SU-DHL-6 (cell line): Measurements from ENCODE around the gene AGBL4.

Experiments
- H2AFZ ChIP-seq: fragments of 200-600 bp; sonication (generic); 2 replicates; pipeline ENCODE4 v1.6.1; 2014; ENCODE audit warnings: low read depth, mild to moderate bottlenecking, moderate library complexity, mixed read lengths, antibody characterized with exemption, low read length; ENCODE audit not compliant: severe bottlenecking
- H3F3A ChIP-seq: fragments of 200-600 bp; shearing (Covaris generic); 2 replicates; pipeline ENCODE4 v1.6.0; 2016; ENCODE audit warnings: antibody characterized with exemption, mild to moderate bottlenecking; ENCODE audit not compliant: insufficient read depth
- H3K27ac ChIP-seq: fragments of 200-600 bp; sonication (generic); 2 replicates; pipeline ENCODE4 v1.5.1; 2016; ENCODE audit warnings: low read depth, mild to moderate bottlenecking, low read length, moderate library complexity, mixed read lengths
- H3K27me3 ChIP-seq: fragments of 200-600 bp; sonication (generic), shearing (Covaris generic); 2 replicates; pipeline ENCODE4 v1.6.0; 2014; ENCODE audit warnings: mild to moderate bottlenecking, low read length
- H3K36me3 ChIP-seq: fragments of 200-600 bp; sonication (generic); 2 replicates; pipeline ENCODE4 v1.6.1; 2014; ENCODE audit warnings: mild to moderate bottlenecking, low read length, mixed read lengths
- H3K4me2 ChIP-seq: fragments of 300-600, 200-600 bp; shearing (Covaris generic), sonication (generic); 2 replicates; pipeline ENCODE4 v1.6.0; 2014; ENCODE audit warnings: low read length, low read depth, mild to moderate bottlenecking; ENCODE audit not compliant: poor library complexity, severe bottlenecking
- H3K4me3 ChIP-seq: fragments of 200-600 bp; sonication (generic); 2 replicates; pipeline ENCODE4 v1.5.1; 2014; ENCODE audit warnings: antibody characterized with exemption, low read length, mild to moderate bottlenecking, mixed read lengths; ENCODE audit not compliant: insufficient read depth, poor library complexity, severe bottlenecking
- H3K79me2 ChIP-seq: fragments of 200-600 bp; sonication (generic); 2 replicates; pipeline ENCODE4 v1.6.1; 2014; ENCODE audit warnings: mild to moderate bottlenecking, low read length, moderate library complexity; ENCODE audit not compliant: insufficient read depth
- H3K9ac ChIP-seq: fragments of 200-600 bp; sonication (generic); 2 replicates; pipeline ENCODE4 v1.7.0; 2014; ENCODE audit warnings: mild to moderate bottlenecking, low read length
- H3K9me2 ChIP-seq: fragments of 200-600 bp; sonication (generic); replicated peaks from 2 replicates; pipeline ENCODE4 v1.6.1; 2014; ENCODE audit warnings: low read length; ENCODE audit not compliant: insufficient read depth
- H3K9me3 ChIP-seq: fragments of 200-600 bp; sonication (generic); 2 replicates; pipeline ENCODE4 v1.6.1; 2014; ENCODE audit warnings: low read length, mixed read lengths; ENCODE audit not compliant: insufficient read depth
- H4K20me1 ChIP-seq: fragments of 200-600 bp; sonication (generic); 2 replicates; pipeline ENCODE4 v1.6.1; 2014; ENCODE audit warnings: low read depth, mild to moderate bottlenecking, antibody characterized with exemption, low read length, moderate library complexity, mixed read lengths
- EZH2phosphoT487 ChIP-seq: fragments of 200-600 bp; sonication (generic), shearing (Covaris generic); conservative IDR thresholded peaks from 2 replicates; pipeline ENCODE4 v1.6.1; 2018; ENCODE audit warnings: mild to moderate bottlenecking, antibody characterized with exemption, low read length, moderate library complexity, mixed read lengths
- TF ChIP-seq, protein P1 (sequence below): fragments of 200-600 bp; sonication (generic); IDR thresholded peaks from one replicate; pipeline ENCODE4 v1.5.1; 2017; ENCODE audit warnings: antibody characterized with exemption, mild to moderate bottlenecking, low read length, moderate library complexity; ENCODE audit not compliant: insufficient read depth, poor library complexity, severe bottlenecking

Gene AGBL4

DNA sequence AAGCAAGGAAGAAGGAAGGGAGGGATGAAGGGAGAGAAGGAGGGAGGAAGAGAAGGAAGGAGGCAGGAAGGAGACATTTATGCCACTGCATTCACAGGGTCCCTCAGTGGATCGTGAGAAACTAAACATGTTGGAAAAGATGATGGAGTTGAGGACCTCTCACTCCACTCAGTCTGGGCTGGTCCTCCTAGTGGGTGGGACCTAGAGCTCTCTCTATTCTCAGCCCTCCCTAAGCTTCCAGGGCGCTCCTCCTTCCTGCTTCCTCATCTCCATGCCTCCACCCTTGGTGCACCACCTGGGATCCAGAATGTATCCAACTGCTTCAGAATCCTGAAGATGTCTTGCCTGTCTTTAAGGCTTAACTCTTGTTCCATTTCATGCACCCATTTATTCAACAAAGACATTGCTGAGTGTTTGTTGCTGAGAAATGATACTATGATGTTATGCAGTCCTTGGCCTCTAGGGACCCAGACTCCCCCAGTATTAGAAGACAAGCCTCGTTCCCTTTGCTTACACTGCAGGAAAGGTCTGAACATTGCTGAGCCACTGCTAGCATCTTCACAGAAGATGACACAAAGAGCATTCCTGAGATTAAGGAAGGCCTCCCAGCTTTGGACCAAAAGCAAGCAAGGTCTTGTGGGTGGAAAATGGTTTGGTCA, 1335.5 kb downstream of the AGBL4 start:
- H3K9ac ChIP-seq, result no peak overlapping the region
- H3K27me3 ChIP-seq, result no peaks in the 10 kb centered on the region
- H3K79me2 ChIP-seq, result no peaks in the 10 kb centered on the region
- no peaks in the 10 kb centered on the region for H3K36me3 ChIP-seq
- TF ChIP-seq, protein P1, sequence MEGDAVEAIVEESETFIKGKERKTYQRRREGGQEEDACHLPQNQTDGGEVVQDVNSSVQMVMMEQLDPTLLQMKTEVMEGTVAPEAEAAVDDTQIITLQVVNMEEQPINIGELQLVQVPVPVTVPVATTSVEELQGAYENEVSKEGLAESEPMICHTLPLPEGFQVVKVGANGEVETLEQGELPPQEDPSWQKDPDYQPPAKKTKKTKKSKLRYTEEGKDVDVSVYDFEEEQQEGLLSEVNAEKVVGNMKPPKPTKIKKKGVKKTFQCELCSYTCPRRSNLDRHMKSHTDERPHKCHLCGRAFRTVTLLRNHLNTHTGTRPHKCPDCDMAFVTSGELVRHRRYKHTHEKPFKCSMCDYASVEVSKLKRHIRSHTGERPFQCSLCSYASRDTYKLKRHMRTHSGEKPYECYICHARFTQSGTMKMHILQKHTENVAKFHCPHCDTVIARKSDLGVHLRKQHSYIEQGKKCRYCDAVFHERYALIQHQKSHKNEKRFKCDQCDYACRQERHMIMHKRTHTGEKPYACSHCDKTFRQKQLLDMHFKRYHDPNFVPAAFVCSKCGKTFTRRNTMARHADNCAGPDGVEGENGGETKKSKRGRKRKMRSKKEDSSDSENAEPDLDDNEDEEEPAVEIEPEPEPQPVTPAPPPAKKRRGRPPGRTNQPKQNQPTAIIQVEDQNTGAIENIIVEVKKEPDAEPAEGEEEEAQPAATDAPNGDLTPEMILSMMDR, result no peak
- no peak for TF ChIP-seq EZH2phosphoT487
- no peak overlapping the region for H3K4me2 ChIP-seq
- H3K4me3 ChIP-seq, result no peak overlapping the region
- no peaks in the 10 kb centered on the region for H3K9me2 ChIP-seq
- no peaks in the 10 kb centered on the region for H4K20me1 ChIP-seq
- H3F3A ChIP-seq, result no peaks in the 10 kb centered on the region
- H3K9me3 ChIP-seq, result no peaks in the 10 kb centered on the region
- no peak overlapping the region for H2AFZ ChIP-seq
- no peak overlapping the region for H3K27ac ChIP-seq

- no peak overlapping the region for H3K27ac ChIP-seq
- H3K9me3 ChIP-seq, result no peaks in the 10 kb centered on the region
- no peaks in the 10 kb centered on the region for H4K20me1 ChIP-seq
- no peak overlapping the region for H3K4me3 ChIP-seq
- H2AFZ ChIP-seq, result no peak overlapping the region
- H3K4me2 ChIP-seq, result no peak overlapping the region
- H3K27me3 ChIP-seq, result no peaks in the 10 kb centered on the region
- H3K9me2 ChIP-seq, result no peaks in the 10 kb centered on the region
- TF ChIP-seq, protein P1, result no peak
- no peak for TF ChIP-seq EZH2phosphoT487
- H3K36me3 ChIP-seq, result no peaks in the 10 kb centered on the region
- H3F3A ChIP-seq, result no peaks in the 10 kb centered on the region
- no peaks in the 10 kb centered on the region for H3K79me2 ChIP-seq
- H3K9ac ChIP-seq, result no peak overlapping the region
Measured at GRCh38 chr1:48687282-48688045, 1336.3 kb downstream of the AGBL4 start.

DNA sequence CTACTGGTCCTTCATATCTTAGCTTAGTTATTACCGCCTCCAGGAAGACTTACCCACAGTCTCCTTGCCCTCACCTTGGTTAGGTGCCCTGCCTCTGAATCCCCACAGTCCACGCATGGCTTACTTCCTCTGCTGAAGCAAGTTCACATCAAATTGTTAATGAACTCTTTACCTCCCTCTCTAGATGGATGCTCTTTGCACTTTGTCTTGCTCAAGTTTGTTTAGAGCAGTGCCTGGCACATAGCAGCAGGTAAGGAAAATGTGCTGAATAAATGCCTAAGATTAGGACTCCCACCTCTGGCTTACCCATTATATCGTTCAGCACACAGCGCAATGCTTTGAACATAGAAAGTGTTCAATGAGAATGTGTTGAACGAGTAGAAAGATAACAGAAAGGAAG, 1337.6 kb downstream of the AGBL4 start:
- Histone ChIP-seq H3K27ac (no peak overlapping the region), H3K79me2 (no peaks in the 10 kb centered on the region), H3F3A (no peaks in the 10 kb centered on the region), H2AFZ (no peak overlapping the region), H3K9me2 (no peaks in the 10 kb centered on the region), H3K27me3 (no peaks in the 10 kb centered on the region), H3K36me3 (no peaks in the 10 kb centered on the region), H3K9ac (no peak overlapping the region), H3K4me2 (no peak overlapping the region), H3K9me3 (no peaks in the 10 kb centered on the region), H4K20me1 (no peaks in the 10 kb centered on the region), H3K4me3 (no peak overlapping the region)
- TF ChIP-seq EZH2phosphoT487, result no peak
- TF ChIP-seq, protein P1, result no peak
